Stimulated activated CD4-positive, alpha-beta T cell treated with anti-CD3 and anti-CD28 coated beads, Interleukin-4, amount 100 ng/mL, for 24 hours (primary cell): ENCODE data around the gene THOC5.
A peak's percentile ranks its signal among the peaks of the same experiment; 100 is the strongest.
"Not testable (repeated sequence)": the region's sequence is repeated elsewhere in the genome, so short reads cannot be mapped to it uniquely, and the experiment has no call there.

Experiments used
- DNase-seq: peaks from one replicate; pipeline ENCODE4 v3.0.0-alpha.2; 2020

THOC5 gene

GRCh38 chr22:29553351-29554224, at the start of gene THOC5:
Gene THOC5, minus strand, starts transcription at chr22:29553757. Its CDS starts 4,610 bp downstream, at chr22:29549147.
- peak; percentile 91 for DNase-seq

- DNase-seq: no peak
Observed at GRCh38 chr22:29598684-29599020, 45.1 kb upstream of the THOC5 start.

GRCh38 chr22:29597871-29598683, 44.5 kb upstream of the THOC5 start:
- not testable (repeated sequence) for DNase-seq

- no peak for DNase-seq
Observed at GRCh38 chr22:29596408-29596807, 42.9 kb upstream of the THOC5 start.

- not testable (repeated sequence) for DNase-seq
Observed at GRCh38 chr22:29594447-29594846, 40.9 kb upstream of the THOC5 start.

GRCh38 chr22:29593923-29594322, 40.4 kb upstream of the THOC5 start:
- DNase-seq: no peak

- DNase-seq: no peak
Observed at GRCh38 chr22:29587938-29588699, 34.6 kb upstream of the THOC5 start.

GRCh38 chr22:29586193-29586705, 32.7 kb upstream of the THOC5 start:
- DNase-seq: not testable (repeated sequence)

GRCh38 chr22:29584975-29585374, 31.4 kb upstream of the THOC5 start:
- no peak for DNase-seq

- DNase-seq: no peak
Observed at GRCh38 chr22:29581799-29582198, 28.2 kb upstream of the THOC5 start.

- no peak for DNase-seq
Observed at GRCh38 chr22:29580200-29580810, 26.7 kb upstream of the THOC5 start.

- no peak for DNase-seq
Observed at GRCh38 chr22:29578462-29579200, 25.1 kb upstream of the THOC5 start.

- no peak for DNase-seq
Observed at GRCh38 chr22:29574762-29575450, 21.3 kb upstream of the THOC5 start.

- no peak for DNase-seq
Observed at GRCh38 chr22:29570912-29571549, 17.5 kb upstream of the THOC5 start.

GRCh38 chr22:29570456-29570855, 16.9 kb upstream of the THOC5 start:
- DNase-seq: no peak

- DNase-seq: no peak
Observed at GRCh38 chr22:29569011-29569678, 15.6 kb upstream of the THOC5 start.

GRCh38 chr22:29567338-29567737, 13.8 kb upstream of the THOC5 start:
- DNase-seq: no peak

GRCh38 chr22:29566513-29566912, 13.0 kb upstream of the THOC5 start:
- DNase-seq: not testable (repeated sequence)

- no peak for DNase-seq
Observed at GRCh38 chr22:29563652-29564460, 10.3 kb upstream of the THOC5 start.
